ENCODE results near the gene KRT82. TPM values are rescaled to one million over a fixed set of nuclear protein-coding genes. Genes with fewer than 3 reads are reported as not detected.
"Not testable (repeated sequence)": the region's sequence is repeated elsewhere in the genome, so short reads cannot be mapped to it uniquely, and the experiment has no call there.

Gene KRT82
- total RNA-seq, 2 experiments from 2014 or later, result not detected

DNA sequence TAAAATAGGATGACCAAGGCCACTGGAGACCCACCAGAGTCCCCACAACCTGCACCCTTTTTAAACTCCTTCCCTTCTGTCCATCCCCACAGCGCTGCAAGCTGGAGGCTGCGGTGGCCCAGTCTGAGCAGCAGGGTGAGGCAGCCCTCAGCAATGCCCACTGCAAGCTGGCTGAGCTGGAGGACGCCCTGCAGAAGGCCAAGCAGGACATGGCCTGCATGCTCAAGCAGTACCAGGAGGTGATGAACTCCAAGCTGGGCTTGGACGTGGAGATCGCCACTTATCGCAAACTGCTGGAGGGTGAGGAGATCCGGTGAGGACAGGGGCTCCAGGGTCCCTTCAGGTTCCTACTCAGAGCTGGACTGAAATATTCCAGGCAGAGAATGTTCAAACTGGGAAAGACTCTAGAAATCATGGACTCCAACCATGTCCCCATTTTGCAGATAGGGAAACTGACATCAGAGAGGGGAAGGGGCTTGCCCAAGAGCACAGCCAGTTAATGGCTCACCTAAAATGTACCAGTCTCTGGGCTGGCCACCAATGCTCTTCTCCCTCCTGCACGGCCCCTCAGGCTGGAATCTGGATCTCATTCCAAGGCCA, 56.0 kb downstream of the KRT82 start:
- ChIA-PET CTCF (interaction anchor here (0.6 to 1.3 kb wide), 3 partner anchors 35 to 427 kb away, joined by 3 read pairs; no protein-coding TSS in a partner anchor), POLR2A (no interaction called here)
- Mint-ChIP-seq H3K36me3 (no peaks in the 10 kb centered on the region), H3K9me3 (no peaks in the 10 kb centered on the region), H3K4me3 (no peak overlapping the region), H3K27ac (no peak overlapping the region), H3K4me1 (ENCODE audit: low read depth) (peaks cover 6% of the 10 kb centered on the region), H3K27me3 (peaks cover 5% of the 10 kb centered on the region)
- intact Hi-C loops (cut with micrococcal nuclease), result no loop called here
- DNase-seq, result no peak

DNA sequence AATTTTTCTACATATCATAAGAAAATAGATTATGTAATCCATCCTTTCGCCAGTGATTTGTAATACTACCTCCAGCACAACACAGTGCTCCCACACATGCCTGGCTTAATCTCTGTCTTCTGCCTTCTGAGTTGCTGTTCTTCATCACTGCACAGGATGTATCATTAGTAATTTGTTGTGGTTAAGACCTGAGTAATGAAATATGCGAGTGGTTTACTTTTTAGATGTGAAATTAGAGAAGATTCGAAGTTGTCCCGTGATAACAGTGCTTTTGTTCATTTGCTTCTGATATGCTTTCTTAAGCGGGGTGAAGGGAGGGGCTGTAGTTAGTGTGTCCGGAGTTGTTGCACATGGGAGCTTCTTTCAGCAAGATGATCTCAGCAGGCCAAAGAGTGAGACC, 56.9 kb downstream of the KRT82 start:
- CTCF ChIA-PET, result interaction anchor here (0.6 kb wide), 1 partner anchor 128 kb away, joined by 3 read pairs; no protein-coding TSS in a partner anchor
- Mint-ChIP-seq H3K27me3 (peaks cover 4% of the 10 kb centered on the region), H3K36me3 (no peaks in the 10 kb centered on the region), H3K27ac (no peak overlapping the region), H3K4me3 (no peak overlapping the region), H3K9me3 (no peaks in the 10 kb centered on the region), H3K4me1 (ENCODE audit: low read depth) (peaks cover 6% of the 10 kb centered on the region)
- DNase-seq, result no peak
- POLR2A ChIA-PET, result no interaction called here
- intact Hi-C loops (cut with micrococcal nuclease), result no loop called here

- no peak for DNase-seq
- peaks cover 6% of the 10 kb centered on the region for H3K4me1 Mint-ChIP-seq (ENCODE audit: low read depth)
- H3K27ac Mint-ChIP-seq, result no peak overlapping the region
- intact Hi-C loops (cut with micrococcal nuclease), result no loop called here
- H3K4me3 Mint-ChIP-seq, result no peak overlapping the region
- CTCF ChIA-PET, result no interaction called here
- no peaks in the 10 kb centered on the region for H3K36me3 Mint-ChIP-seq
- no peaks in the 10 kb centered on the region for H3K27me3 Mint-ChIP-seq
- H3K9me3 Mint-ChIP-seq, result no peaks in the 10 kb centered on the region
- POLR2A ChIA-PET, result interaction anchor here (0.7 kb wide), 1 partner anchor 16 kb away, joined by 3 read pairs; no protein-coding TSS in a partner anchor
Observed at GRCh38 chr12:52347551-52348510, 58.3 kb downstream of the KRT82 start.

DNA sequence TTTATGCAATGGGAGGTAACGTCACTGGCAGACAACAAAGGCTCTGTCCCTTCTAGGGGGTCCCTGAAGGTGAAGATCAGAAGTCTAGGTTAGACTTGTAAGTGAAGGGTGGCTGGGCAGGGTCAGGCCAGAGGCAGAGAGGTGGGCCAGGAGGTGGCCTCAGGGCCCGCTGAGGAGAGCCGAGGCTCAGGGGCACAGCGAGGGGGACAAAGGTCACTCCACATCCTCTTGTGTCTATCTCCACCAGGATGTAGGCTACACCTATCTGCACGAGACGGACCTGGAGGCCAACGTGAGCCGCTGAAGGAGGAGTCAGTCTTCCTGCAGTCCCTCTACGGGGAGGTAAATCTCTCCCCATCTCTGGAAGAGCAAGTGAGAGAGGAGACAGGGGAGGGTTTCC, 59.1 kb downstream of the KRT82 start:
- no peaks in the 10 kb centered on the region for H3K9me3 Mint-ChIP-seq
- CTCF ChIA-PET, result no interaction called here
- POLR2A ChIA-PET, result no interaction called here

GRCh38 chr12:52346593-52346992, 59.5 kb downstream of the KRT82 start:
- Mint-ChIP-seq H3K9me3 (no peaks in the 10 kb centered on the region), H3K36me3 (no peaks in the 10 kb centered on the region)
- CTCF ChIA-PET, result no interaction called here

More for the DNA sequence above, 59.1 kb downstream of the KRT82 start:
- Mint-ChIP-seq H3K27ac (no peak overlapping the region), H3K4me3 (no peak overlapping the region), H3K4me1 (ENCODE audit: low read depth) (peaks cover 4% of the 10 kb centered on the region), H3K36me3 (no peaks in the 10 kb centered on the region), H3K27me3 (no peaks in the 10 kb centered on the region)
- no peak for DNase-seq
- intact Hi-C loops (cut with micrococcal nuclease), result no loop called here

DNA sequence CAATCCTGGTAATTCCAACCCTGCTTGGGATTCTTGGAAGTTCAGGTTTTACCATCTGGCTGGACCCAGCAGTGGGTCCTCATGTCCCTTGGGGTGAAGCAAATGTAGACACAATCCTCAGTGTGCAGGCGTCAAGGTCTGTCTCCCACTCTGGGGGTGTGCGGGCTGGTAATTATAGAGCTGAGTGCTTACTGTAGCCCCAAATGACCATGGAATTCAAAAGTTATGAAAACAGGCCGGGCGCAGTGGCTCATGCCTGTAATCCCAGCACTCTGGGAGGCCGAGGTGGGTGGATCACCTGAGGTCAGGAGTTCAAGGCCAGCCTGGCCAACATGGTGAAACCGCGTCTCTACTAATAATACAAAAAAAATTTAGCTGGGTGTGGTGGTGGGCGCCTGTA, 61.1 kb downstream of the KRT82 start:
- H3K4me1 Mint-ChIP-seq (ENCODE audit: low read depth); H3K27ac Mint-ChIP-seq; intact Hi-C loops (cut with micrococcal nuclease); H3K4me3 Mint-ChIP-seq; H3K9me3 Mint-ChIP-seq; POLR2A ChIA-PET; DNase-seq; H3K27me3 Mint-ChIP-seq; H3K36me3 Mint-ChIP-seq: not testable (repeated sequence)
- CTCF ChIA-PET, result interaction anchor here (1.4 kb wide), 1 partner anchor 539 kb away, joined by 3 read pairs; no protein-coding TSS in a partner anchor

More at GRCh38 chr12:52346593-52346992, 59.5 kb downstream of the KRT82 start:
- POLR2A ChIA-PET, result no interaction called here
- no peak for DNase-seq
- Mint-ChIP-seq H3K27ac (no peak overlapping the region), H3K27me3 (peaks cover 2% of the 10 kb centered on the region), H3K4me1 (ENCODE audit: low read depth) (peaks cover under 1% of the 10 kb centered on the region), H3K4me3 (no peak overlapping the region)
- intact Hi-C loops (cut with micrococcal nuclease), result no loop called here

- H3K27me3 Mint-ChIP-seq, result peaks cover 2% of the 10 kb centered on the region
- H3K4me3 Mint-ChIP-seq, result no peak overlapping the region
- no peak for DNase-seq
- no peaks in the 10 kb centered on the region for H3K36me3 Mint-ChIP-seq
- intact Hi-C loops (cut with micrococcal nuclease), result no loop called here
- no peaks in the 10 kb centered on the region for H3K9me3 Mint-ChIP-seq
- ChIA-PET POLR2A (no interaction called here), CTCF (interaction anchor here (1.4 kb wide), 1 partner anchor 540 kb away, joined by 3 read pairs; no protein-coding TSS in a partner anchor)
- H3K4me1 Mint-ChIP-seq (ENCODE audit: low read depth), result no peaks in the 10 kb centered on the region
- no peak overlapping the region for H3K27ac Mint-ChIP-seq
Observed at GRCh38 chr12:52344111-52344510, 62.0 kb downstream of the KRT82 start.

Other genes with a start within 250 kb of the KRT82 start
- gene KRT80, start 214.3 kb downstream of the KRT82 start, total RNA-seq, result not detected
- gene KRT7, start 173.1 kb downstream of the KRT82 start, total RNA-seq, result 1 to 10 TPM; 3.5 to 3.7 TPM
- under 1 TPM; 0.10 to 0.12 TPM for gene KRT86, start 131.7 kb downstream of the KRT82 start, total RNA-seq
- gene KRT81, start 114.8 kb downstream of the KRT82 start, total RNA-seq, result not detected
- not detected for gene KRT83, start 84.9 kb downstream of the KRT82 start, total RNA-seq
- not detected for gene KRT85, start 38.9 kb downstream of the KRT82 start, total RNA-seq
- gene KRT84, start 20.7 kb downstream of the KRT82 start, total RNA-seq, result not detected
- gene KRT75, start 28.0 kb upstream of the KRT82 start, total RNA-seq, result not detected
- gene KRT6B, start 45.8 kb upstream of the KRT82 start, total RNA-seq, result not detected
- gene KRT6C, start 67.5 kb upstream of the KRT82 start, total RNA-seq, result not detected
- gene KRT6A, start 86.9 kb upstream of the KRT82 start, total RNA-seq, result not detected
- gene KRT5, start 114.1 kb upstream of the KRT82 start, total RNA-seq, result not detected
- gene KRT71, start 146.8 kb upstream of the KRT82 start, total RNA-seq, result not detected
- gene KRT74, start 167.5 kb upstream of the KRT82 start, total RNA-seq, result not detected
- under 1 TPM in 1 of 2 experiments, not detected in 1; 0.17 TPM for gene KRT72, start 195.1 kb upstream of the KRT82 start, total RNA-seq
- under 1 TPM in 1 of 2 experiments, not detected in 1; 0.19 TPM for gene KRT73, start 212.2 kb upstream of the KRT82 start, total RNA-seq
- gene KRT2, start 245.9 kb upstream of the KRT82 start, total RNA-seq, result not detected

All from activated CD4-positive, alpha-beta memory T cell treated with anti-CD3 and anti-CD28 coated beads for 36 hours (primary cell).